Effector memory CD8-positive, alpha-beta T cell (primary cell): ENCODE data around the gene PADI2.
A peak's percentile ranks its signal among the peaks of the same experiment; 100 is the strongest.

Experiments
- ATAC-seq: fragments of 150-1000 bp; cut with Tn5 transposase; replicated peaks from 2 replicates; pipeline ENCODE4 v1.10.0; 2021; ENCODE audit warnings: mild to moderate bottlenecking, moderate library complexity
- DNase-seq, 3 experiments: peaks; one replicate each; pipeline ENCODE4 v3.0.0; 2021
- H3K27ac Mint-ChIP-seq, 2 donors: one replicate each; pipeline ENCODE4 v1.8.0; 2022; ENCODE audit warnings: mild to moderate bottlenecking in 2 of 2, mixed read lengths in 2 of 2, moderate library complexity in 2 of 2
- H3K27me3 Mint-ChIP-seq, 2 donors: one replicate each; pipeline ENCODE4 v1.8.0; 2022; ENCODE audit warnings: mixed read lengths in 2 of 2
- H3K36me3 Mint-ChIP-seq: one replicate; pipeline ENCODE4 v1.8.0; 2022; ENCODE audit warnings: mild to moderate bottlenecking, moderate library complexity, mixed read lengths; ENCODE audit not compliant: insufficient read depth
- H3K4me1 Mint-ChIP-seq, 2 donors: one replicate each; pipeline ENCODE4 v1.8.0; 2022; ENCODE audit warnings: low read depth in 2 of 2, mixed read lengths in 2 of 2
- H3K4me3 Mint-ChIP-seq, 2 donors: one replicate each; pipeline ENCODE4 v1.8.0; 2022; ENCODE audit warnings: mild to moderate bottlenecking in 2 of 2, mixed read lengths in 2 of 2, moderate library complexity in 2 of 2
- H3K9me3 Mint-ChIP-seq, 2 donors: one replicate each; pipeline ENCODE4 v1.8.0; 2022; ENCODE audit warnings: mixed read lengths in 2 of 2

The PADI2 gene

GRCh38 chr1:17061486-17061885, 57.8 kb downstream of the PADI2 start:
- Mint-ChIP-seq H3K9me3 (no peaks in the 10 kb centered on the region), H3K27me3 (peaks cover 8 to 19% of the 10 kb centered on the region in 2 donors), H3K4me1 (peaks cover 0 to 2% of the 10 kb centered on the region in 2 donors), H3K4me3 (no peak overlapping the region), H3K27ac (no peak overlapping the region), H3K36me3 (no peaks in the 10 kb centered on the region)
- DNase-seq: no peak
- no peak for ATAC-seq

DNA sequence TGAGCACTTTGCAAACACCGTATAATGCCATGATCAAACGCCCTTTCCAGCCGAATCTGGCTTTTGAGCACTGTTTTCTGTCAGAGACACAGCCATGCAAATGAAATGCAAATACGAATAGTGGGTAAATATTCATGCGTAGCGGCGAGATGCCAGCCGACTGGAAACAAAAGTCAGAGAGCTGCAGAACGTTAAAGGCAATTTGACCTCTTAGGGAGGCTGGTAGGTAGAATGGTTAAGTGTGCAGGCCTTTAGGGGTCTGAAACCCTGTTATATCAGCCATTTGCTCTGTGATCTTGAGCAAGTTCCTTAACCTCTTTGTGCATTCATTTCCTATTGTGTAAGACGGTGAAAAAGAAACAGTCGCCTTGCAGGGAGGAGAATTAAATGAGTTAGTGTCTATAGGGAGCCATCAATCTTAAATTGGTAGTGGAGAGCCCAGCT, 58.9 kb downstream of the PADI2 start:
- ATAC-seq (no peak), DNase-seq (no peak)
- Mint-ChIP-seq H3K9me3 (no peaks in the 10 kb centered on the region), H3K27ac (no peak overlapping the region), H3K27me3 (peaks cover 8 to 19% of the 10 kb centered on the region in 2 donors), H3K36me3 (no peaks in the 10 kb centered on the region), H3K4me1 (peaks cover 0 to 2% of the 10 kb centered on the region in 2 donors), H3K4me3 (no peak overlapping the region)

GRCh38 chr1:17059391-17060305, 59.6 kb downstream of the PADI2 start:
- no peaks in the 10 kb centered on the region for H3K9me3 Mint-ChIP-seq
- H3K27me3 Mint-ChIP-seq: peaks cover 8 to 19% of the 10 kb centered on the region in 2 donors
- DNase-seq (peak; percentile 9 to 34 (median 21)), ATAC-seq (peak; percentile 98)
- H3K27ac Mint-ChIP-seq: no peak overlapping the region
- H3K4me1 Mint-ChIP-seq: peaks cover 0 to 2% of the 10 kb centered on the region in 2 donors
- no peaks in the 10 kb centered on the region for H3K36me3 Mint-ChIP-seq
- H3K4me3 Mint-ChIP-seq: no peak overlapping the region

- H3K36me3 Mint-ChIP-seq: peaks cover 11% of the 10 kb centered on the region
- no peak overlapping the region for H3K4me3 Mint-ChIP-seq
- peaks cover 2 to 11% of the 10 kb centered on the region in 2 donors for H3K27me3 Mint-ChIP-seq
- H3K4me1 Mint-ChIP-seq: peaks cover 9 to 12% of the 10 kb centered on the region in 2 donors
- H3K9me3 Mint-ChIP-seq: no peaks in the 10 kb centered on the region
- no peak overlapping the region for H3K27ac Mint-ChIP-seq
- no peak for ATAC-seq
- no peak for DNase-seq
Observed at GRCh38 chr1:17056551-17056950, 62.7 kb downstream of the PADI2 start.

GRCh38 chr1:17055801-17056200, 63.5 kb downstream of the PADI2 start:
- DNase-seq (no peak), ATAC-seq (no peak)
- Mint-ChIP-seq H3K4me1 (peaks cover 16 to 17% of the 10 kb centered on the region in 2 donors), H3K27ac (no peak overlapping the region), H3K27me3 (peaks cover 0 to 9% of the 10 kb centered on the region in 2 donors), H3K9me3 (no peaks in the 10 kb centered on the region), H3K36me3 (peaks cover 12% of the 10 kb centered on the region), H3K4me3 (peak overlapping the region; percentile 10 to 98)

DNA sequence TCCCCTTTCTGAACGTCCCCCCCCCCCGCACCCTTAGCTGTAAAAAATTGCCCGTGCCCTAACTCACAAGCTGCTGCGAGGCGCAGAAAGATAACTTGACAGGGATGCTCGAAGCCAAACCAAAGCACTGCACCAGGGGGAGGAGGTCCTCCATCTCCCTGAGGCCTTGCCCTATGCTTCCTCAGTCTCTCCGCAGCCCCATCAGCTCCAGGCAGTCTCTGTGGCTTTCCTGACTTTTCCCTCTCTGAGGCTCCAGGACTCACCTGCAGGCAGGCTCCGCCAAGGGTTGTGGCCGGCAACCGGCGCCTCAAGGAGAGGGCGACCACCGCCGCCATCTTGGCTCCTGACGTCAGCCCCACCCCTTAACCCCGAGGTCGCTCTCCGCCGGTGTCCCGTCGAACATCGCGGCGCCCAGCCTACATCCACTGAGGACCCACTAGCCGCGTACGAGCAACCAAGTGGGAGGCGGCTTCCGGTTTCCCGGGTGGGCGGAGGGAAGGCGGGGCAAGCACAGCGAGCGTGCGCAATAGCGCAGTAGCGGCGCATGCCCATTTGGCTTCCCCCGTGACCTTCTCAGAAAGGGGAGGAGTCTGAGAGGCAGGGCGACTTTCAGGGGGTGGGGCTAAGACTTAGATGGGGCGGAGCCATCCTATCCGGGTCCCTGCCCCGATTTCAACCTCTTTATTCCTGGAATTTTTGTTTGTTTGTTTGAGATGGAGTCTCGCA, 65.4 kb downstream of the PADI2 start, which contains the start of gene SDHB:
SDHB (minus strand) TSS at position 348 of the 726 bp plus-strand sequence; CDS start at position 335, 13 bp downstream.
- H3K27ac Mint-ChIP-seq: peak within 1 kb of the TSS; percentile 98
- H3K36me3 Mint-ChIP-seq: peaks cover 32% of the 10 kb centered on the region
- no peaks in the 10 kb centered on the region for H3K27me3 Mint-ChIP-seq

DNA sequence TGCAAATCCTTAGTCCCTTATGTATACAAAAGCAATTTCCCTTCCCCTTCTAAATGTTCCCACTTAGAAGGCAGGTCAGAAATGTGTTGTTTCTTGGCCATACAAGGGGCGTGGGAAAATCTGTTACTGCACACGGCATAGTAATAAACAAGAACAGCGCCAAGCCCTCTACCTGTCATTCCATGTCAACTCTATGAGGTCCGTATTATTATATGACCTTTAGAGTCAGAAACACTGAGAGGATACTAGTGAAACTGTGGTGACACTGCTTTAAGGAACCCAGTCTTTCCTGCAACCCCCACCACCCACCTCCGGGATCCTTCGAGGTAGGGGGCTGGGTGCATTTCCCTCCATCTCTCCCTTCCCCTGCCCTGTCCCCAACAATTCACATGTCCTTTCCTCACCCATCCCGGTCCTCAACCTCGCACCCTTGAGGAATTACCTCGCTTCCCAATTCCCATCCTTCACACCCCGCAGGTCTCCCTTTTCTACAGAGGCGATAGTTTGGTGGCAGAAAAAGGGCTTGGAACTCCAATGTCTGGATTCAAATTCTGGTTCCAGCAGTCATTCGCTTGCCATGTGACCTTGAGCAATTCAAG, 66.1 kb downstream of the PADI2 start:
- H3K36me3 Mint-ChIP-seq: peaks cover 35% of the 10 kb centered on the region

More for the DNA sequence above, 65.4 kb downstream of the PADI2 start, which contains the start of gene SDHB:
- H3K9me3 Mint-ChIP-seq: no peaks in the 10 kb centered on the region
- H3K4me1 Mint-ChIP-seq: peaks cover 14 to 17% of the 10 kb centered on the region in 2 donors
- peak within 1 kb of the TSS; percentile 98 to 99 for H3K4me3 Mint-ChIP-seq
- ATAC-seq: peak; percentile 99
- DNase-seq: peak; percentile 99 to 100 (median 99)

GRCh38 chr1:17052641-17053040, 66.6 kb downstream of the PADI2 start:
- H3K4me1 Mint-ChIP-seq: peaks cover 14 to 21% of the 10 kb centered on the region in 2 donors
- peak overlapping the region in 1 of 2 donors; percentile 98 for H3K27ac Mint-ChIP-seq
- no peak for ATAC-seq
- H3K9me3 Mint-ChIP-seq: no peaks in the 10 kb centered on the region
- H3K27me3 Mint-ChIP-seq: no peaks in the 10 kb centered on the region
- DNase-seq: no peak
- peak overlapping the region; percentile 98 to 99 for H3K4me3 Mint-ChIP-seq
- H3K36me3 Mint-ChIP-seq: peaks cover 35% of the 10 kb centered on the region

More for the DNA sequence above, 66.1 kb downstream of the PADI2 start:
- DNase-seq (no peak), ATAC-seq (no peak)
- H3K4me3 Mint-ChIP-seq: peak overlapping the region; percentile 98 to 99
- peak overlapping the region; percentile 98 for H3K27ac Mint-ChIP-seq
- H3K27me3 Mint-ChIP-seq: no peaks in the 10 kb centered on the region
- H3K9me3 Mint-ChIP-seq: no peaks in the 10 kb centered on the region
- peaks cover 14 to 17% of the 10 kb centered on the region in 2 donors for H3K4me1 Mint-ChIP-seq

- Mint-ChIP-seq H3K4me1 (peaks cover 16 to 21% of the 10 kb centered on the region in 2 donors), H3K36me3 (peaks cover 39% of the 10 kb centered on the region), H3K9me3 (no peaks in the 10 kb centered on the region), H3K4me3 (peak overlapping the region in 1 of 2 donors; percentile 98), H3K27me3 (no peaks in the 10 kb centered on the region), H3K27ac (peak overlapping the region in 1 of 2 donors; percentile 98)
- ATAC-seq: no peak
- DNase-seq: no peak
Observed at GRCh38 chr1:17052038-17052437, 67.2 kb downstream of the PADI2 start.

DNA sequence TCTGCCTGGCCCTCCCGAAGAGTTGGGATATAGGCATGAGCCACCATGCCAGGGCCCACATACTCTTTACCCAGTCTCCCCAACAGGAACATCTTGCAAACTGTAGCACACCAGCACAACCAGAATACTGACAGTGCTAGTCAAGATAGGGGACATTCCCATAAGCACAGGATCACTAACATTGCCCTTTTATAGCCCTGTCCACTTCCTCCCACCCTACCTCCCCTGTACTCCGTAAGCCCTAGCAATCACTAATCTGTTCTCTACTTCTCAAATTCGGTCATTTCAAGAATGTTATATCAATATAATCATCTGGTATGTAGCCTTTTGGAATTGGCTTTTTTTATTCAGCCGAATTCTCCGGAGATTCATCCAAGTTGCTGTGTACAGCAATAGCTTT, 71.3 kb downstream of the PADI2 start:
- Mint-ChIP-seq H3K9me3 (no peaks in the 10 kb centered on the region), H3K4me1 (peaks cover 12 to 16% of the 10 kb centered on the region in 2 donors), H3K4me3 (no peak overlapping the region), H3K36me3 (peaks cover 55% of the 10 kb centered on the region), H3K27ac (peak overlapping the region in 1 of 2 donors; percentile 46), H3K27me3 (no peaks in the 10 kb centered on the region)
- DNase-seq (no peak), ATAC-seq (no peak)

DNA sequence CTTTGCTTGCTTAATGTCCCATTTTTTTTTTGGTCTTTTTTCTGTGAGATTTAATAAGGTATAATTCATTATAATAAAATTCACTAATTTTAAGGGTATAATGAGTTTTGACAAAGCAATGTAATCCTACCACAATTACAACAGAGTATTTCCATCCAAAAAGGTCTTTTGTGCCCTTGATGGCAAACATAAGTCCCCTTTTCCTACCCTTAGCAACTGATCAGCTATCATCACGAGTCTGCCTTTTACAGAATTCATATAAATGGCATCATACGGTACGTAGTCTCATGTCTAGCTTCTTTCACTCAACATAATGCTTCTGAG, 73.0 kb downstream of the PADI2 start:
- no peak for DNase-seq
- ATAC-seq: no peak
- Mint-ChIP-seq H3K36me3 (peaks cover 71% of the 10 kb centered on the region), H3K27ac (no peak overlapping the region), H3K4me1 (peaks cover 12 to 14% of the 10 kb centered on the region in 2 donors), H3K9me3 (no peaks in the 10 kb centered on the region), H3K4me3 (no peak overlapping the region), H3K27me3 (no peaks in the 10 kb centered on the region)

DNA sequence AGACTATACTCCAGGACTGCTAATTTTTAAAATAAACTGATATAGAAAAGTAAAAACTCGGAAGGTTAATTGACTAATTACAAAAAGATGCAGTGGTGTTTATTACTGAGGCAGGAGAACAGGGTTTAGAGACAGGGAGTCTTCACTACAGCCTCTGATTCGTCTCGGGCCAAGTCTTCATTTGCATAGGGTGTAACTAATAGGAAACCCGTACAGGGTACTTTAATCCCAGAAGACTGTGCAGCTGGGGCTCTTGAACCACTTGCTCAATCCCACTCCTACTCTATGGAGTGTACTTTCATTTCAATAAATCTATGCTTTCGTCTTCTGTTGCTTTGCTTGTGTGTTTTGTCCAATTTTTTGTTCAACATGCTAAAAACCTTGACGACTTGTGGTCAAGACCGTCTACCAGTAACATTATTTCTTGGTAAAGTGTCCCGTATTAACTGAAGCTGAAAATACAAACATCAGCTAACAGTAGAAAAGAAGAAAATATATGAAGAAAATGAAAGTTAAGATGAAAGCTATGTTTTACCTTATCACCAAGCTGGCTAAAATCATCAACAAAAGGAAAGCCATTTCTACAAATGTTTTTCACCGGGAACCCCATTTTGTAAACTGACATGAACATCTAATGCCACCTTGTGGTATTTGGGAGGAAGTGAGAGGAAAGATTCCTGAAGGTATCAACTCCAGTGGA, 73.5 kb downstream of the PADI2 start:
- Mint-ChIP-seq H3K27ac (no peak overlapping the region), H3K4me3 (no peak overlapping the region), H3K36me3 (peaks cover 75% of the 10 kb centered on the region), H3K4me1 (peaks cover 8 to 9% of the 10 kb centered on the region in 2 donors), H3K9me3 (no peaks in the 10 kb centered on the region), H3K27me3 (no peaks in the 10 kb centered on the region)
- DNase-seq (no peak), ATAC-seq (no peak)

DNA sequence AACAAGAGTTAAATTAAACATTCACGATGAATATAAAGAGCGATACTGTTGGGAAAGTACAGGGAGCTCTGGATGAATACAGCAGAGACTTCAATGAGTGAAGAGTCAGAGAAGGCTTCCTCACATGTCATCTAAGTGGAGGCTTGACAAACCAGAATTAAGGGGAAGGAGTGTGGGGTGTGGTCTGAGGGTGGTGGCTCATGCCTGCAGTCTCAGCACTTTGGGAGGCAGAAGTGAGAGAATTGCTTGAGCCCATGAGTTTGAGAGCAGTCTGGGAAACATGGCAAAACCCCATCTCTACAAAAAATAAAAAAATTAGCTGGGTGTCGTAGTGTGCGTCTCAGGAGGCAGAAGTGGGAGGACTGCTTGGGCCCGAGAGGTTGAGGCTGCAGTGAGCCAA, 74.1 kb downstream of the PADI2 start:
- Mint-ChIP-seq H3K36me3 (peaks cover 74% of the 10 kb centered on the region), H3K4me1 (peaks cover 8% of the 10 kb centered on the region in 2 donors), H3K27ac (no peak overlapping the region), H3K4me3 (peak overlapping the region in 1 of 2 donors; percentile 33), H3K27me3 (no peaks in the 10 kb centered on the region), H3K9me3 (no peaks in the 10 kb centered on the region)
- ATAC-seq (no peak), DNase-seq (no peak)
